CD4-positive, alpha-beta T cell treated with Interleukin-10 for 1 hour (primary cell): Measurements from ENCODE around the gene C3orf22.

Experiments used
- DNase-seq: peaks from one replicate; pipeline ENCODE4 v3.0.0-alpha.2; 2020

C3orf22 gene

DNA sequence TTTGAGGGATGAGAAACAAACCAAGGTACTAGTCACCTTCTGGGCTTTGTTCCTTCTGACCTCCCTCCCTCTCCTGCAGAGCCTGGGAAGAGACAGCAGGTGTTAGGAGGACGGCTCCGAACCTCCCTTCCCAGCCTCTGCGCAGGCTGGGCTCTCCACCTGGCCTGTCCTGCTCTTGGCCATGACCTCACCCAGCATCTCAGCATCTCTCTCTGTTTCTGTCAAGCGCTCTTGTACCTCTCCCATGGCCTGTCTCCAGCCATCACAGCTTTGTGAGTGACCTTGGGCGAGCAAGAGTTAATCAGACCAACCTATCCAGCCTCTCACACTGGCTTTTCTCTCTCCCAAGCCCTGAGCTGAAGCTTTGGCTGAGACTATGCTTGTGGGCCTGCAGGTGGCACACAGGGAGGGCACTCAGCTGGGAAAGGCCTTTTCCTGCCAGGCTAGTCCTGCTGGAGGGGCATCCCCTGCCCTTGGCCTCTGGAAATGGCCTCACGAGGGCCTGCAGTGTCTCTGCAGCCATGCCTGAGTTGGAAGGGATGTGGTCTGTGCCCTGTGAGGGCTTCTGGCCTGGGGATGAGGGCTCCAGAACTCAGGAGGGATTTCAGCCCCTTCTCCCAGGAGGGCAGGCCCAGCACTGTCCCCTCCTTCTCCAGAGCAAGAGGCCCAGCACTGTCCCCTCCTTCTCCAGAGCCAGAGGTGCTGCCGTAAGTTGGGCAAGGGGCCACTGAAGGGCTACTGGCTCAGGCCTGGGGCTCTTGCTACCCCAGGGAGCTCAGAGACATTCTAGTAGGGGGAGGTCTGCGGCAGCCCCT, 32.7 kb downstream of the C3orf22 start:
- DNase-seq: no peak

DNA sequence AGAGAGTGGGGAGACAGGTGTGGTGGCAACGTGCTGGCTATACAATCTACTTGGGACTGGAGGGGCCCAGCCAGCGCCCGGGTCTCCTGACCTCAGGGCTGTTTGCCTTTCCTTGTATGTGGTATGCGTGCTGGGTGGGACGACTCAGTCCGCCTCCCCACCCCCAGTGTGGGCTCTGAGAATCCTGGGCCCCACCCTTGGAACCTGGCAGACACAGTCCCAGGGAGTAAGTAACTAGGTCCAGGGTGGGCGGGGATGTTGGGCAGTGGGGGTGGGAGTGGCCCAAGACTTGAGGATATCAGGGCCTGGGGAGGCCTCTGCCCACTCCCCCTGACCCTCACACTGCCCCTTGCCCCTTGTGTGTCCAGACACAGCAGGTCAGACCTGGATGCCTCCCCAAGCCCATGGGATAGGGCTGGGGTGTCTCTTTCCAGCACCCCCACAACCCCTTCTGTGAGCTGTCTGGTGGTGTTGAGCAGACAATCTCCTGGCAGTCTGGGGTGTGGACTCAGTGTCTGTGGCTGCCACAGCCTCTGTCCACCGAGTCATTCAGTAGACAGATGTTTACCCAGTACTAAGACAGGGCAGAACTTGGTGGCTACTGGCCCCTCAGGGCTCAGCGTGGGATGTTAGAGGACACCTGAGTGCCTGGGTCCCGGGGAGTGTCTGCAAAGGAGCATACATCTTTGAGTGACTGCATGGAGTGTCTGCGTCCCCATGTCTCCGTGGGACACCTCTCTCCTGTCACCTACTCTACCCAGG, 33.5 kb downstream of the C3orf22 start:
- DNase-seq: no peak

DNA sequence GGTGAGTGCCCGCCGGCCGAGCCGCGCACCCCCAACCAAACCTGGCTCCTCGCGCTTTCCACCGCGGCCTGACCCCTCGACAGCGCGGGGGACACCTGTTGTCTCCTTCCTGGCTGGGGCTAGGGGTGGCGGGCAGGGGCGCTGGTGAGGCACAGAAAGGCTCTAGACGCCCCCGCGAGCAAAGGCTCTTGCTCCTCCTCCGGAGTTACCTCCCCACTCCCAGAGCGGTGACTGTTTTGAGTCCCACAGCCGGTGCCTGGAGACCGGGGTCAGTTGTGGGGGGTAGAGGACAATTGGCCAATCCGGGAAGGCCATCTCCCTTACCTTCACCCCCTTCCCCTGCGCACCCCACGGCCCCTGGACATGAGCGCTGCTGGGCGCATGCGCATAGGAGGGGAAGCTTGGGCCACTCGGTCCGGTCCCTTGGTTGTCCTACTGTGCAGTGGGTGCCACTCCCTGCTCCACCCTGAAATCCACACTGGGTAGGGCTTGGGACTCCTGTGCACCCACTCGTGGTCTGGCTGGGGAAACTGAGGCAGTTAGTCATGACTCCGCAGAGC, 34.2 kb downstream of the C3orf22 start:
- DNase-seq: no peak

DNA sequence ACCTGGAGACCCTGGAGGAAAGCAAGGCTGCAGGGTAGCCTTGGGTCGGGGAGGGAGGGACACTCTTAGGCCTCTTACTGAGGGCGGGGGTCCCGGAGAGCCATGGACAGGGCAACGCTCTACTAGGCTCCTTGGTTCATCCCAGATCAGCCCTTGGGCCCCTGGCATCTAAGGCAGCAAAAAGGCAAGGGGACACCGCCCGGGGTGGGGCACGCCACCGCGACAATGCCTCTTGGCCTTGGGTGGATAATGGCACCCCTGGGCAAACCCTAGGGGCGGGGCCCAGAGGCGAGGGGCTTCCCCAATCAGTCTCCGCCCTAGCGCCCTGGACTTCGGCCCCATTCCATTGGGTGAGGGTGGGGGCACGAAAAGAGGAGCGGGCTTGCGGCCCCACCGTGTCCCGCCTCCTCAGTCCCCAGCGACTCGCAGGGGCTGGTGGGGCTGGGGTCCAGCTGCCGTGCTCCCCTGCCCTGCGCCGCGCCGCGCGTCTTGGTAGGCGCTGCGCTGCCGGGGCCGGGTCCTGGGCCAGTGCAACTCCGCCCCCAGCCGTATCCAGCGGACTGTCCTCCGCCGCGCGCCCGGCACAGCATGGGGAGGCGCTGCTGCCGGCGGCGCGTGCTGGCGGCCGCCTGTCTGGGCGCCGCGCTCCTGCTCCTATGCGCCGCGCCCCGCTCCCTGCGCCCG, 34.8 kb downstream of the C3orf22 start, which contains the start of gene CHST13:
Gene CHST13, plus strand, starts transcription at position 411 of the 684 bp plus-strand sequence. Its CDS starts 178 bp downstream, at position 589.
- no peak for DNase-seq

DNA sequence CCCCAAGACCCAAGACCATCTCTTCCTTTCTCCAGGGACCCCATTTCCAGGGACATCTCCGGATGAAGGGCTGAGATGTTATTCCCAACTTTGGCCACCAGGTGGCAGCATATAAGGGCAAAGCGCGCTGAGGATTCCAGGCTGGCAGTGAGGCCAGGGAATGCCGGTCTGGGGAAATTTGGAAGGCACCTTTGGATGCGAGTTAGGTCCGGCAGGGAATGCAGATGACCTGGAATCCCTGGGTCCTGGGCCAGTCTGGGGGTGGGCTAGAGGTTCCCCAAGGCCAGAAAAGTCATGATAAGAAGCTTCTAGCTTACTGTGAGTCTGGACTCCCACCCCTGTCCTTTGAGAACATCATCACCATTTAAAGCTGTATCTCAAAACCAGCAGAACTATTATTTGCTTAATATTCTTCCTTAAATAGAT, 36.4 kb downstream of the C3orf22 start:
- DNase-seq: peak; percentile 44

DNA sequence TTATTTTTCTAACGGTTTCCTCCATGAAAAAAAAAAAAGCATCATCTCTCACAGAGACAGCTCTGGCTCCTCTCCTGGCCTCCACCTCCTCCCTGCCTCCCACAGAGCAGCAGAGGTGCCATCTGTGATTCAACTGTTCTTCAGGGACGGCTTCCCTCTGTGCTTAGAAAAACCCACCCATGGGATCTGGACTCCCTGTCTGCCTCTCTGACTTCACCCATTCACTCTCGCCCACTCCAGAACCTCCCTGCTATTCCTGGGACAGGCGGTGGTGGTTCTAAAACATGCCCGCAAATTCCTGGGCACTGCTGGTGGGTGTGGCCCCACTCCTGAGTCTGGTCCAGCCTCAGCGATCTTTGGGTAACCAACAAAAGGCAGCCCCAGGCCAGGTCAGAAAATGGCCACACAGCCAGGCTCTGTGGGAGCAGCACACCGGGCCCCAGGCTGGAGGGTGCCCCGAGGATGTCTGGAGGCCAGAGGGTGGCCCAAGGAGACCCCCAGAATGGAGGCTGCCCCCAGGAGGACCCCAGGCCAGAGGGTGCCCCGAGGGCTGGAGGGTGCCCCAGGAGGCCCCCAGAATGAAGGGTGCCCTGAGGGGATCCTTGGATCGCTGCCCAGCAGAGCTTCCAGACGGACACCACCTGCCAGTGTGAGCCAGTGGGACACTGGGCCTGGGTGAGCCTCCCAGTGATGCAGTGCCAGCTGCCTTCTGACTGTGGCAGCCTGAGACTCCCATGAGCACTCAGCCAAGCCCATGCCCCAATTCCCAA, 37.4 kb downstream of the C3orf22 start:
- DNase-seq: no peak

DNA sequence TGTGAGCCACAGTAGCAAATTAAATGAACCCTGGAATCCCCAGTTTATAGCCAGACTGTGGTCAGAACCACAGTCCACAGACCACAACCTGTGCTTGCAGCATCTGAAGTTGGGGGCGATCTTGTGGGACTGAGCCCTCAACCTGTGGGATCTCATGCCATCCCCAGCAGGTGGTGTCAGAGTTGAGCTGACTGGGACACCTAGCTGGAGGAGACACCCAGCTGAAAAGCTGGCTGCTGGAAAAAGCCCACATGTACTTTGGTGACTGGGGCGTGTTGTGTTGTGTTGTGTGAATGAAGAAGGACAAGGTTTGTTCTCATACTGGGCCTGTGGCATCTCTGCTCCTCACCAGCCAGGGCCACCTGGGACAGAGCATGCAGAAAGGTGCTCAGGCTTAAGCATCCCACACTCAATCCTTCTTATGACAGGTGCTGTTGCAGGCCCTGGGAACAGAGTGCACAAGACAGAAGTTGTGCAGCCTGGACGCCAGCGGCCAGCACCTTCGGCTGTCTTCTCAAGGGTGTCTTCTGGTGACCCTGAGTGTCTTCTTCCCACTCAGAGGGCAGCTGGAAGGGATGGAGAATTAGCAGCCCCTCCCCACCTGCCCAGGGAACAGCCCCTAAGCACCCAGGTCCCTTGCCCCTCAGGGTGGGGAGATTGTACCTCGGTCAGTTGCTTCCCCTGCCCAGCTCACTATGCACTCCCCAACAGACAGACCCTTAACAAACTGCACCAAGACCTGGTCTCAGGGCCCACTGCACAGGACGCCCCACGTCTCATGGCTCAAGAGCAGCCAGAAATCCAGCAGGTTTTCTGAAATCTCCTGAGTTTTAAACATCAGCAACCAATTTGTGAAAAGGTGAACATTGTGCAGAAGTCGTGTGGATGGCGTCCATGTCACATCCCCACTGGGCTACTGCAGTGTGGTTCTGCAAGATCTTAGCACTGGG, 39.0 kb downstream of the C3orf22 start:
- DNase-seq: no peak

DNA sequence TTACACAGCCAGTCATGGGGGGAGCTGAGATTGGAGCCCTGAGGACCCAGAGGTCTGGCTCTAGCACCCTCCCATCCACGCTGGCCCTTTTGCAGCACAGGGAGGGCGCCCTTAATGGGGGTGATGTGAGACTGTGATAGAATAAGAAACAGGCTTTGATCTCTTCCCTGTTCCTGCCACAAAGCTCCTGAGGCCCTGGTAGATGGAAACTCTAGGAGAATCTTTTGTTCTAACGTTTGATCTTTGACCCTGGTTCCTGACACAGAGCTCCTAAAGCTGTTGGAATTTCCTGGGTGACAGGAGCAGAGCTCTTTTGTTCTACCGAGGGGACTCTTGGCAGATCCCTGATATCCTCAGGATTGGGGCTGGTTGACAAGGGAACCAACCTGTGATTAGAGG, 40.0 kb downstream of the C3orf22 start:
- no peak for DNase-seq

DNA sequence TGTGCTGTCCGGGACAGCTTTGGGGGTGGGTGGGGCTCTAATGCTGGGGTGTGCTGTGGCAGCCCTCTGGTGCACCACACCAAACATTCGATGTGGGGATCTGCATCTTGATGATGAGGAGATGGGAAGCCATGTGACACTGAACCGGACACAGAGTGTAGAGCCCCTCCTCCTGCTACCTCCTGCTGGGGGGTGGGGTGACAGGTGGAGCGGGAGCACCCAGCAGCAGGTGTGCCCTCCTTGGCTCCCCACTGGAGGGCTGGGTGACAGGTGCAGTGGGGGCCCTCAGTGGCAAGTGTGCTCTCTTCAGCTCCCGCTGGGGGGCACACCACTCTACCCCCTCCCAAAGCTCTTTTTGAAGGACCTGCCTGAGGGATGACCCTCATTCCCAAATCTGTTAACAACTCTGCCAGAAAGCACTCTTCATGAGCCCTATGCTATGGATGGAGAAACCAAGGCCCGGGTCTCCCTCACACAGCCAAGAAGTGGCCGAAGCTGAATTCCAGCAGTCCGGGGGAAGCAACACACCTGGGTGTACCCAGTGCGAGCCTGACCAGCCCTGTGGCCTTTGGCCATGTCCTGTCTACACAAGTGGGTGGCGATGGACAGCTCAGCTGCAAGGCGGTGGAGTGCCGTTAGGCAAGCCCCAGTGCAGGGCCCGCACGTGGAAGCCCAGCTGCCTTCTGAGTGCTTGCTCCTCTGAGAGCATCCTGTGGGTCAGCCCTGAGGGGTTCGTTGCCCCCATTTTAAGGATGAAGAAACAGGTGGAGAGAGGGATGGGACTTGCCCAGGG, 40.5 kb downstream of the C3orf22 start:
- DNase-seq: no peak

DNA sequence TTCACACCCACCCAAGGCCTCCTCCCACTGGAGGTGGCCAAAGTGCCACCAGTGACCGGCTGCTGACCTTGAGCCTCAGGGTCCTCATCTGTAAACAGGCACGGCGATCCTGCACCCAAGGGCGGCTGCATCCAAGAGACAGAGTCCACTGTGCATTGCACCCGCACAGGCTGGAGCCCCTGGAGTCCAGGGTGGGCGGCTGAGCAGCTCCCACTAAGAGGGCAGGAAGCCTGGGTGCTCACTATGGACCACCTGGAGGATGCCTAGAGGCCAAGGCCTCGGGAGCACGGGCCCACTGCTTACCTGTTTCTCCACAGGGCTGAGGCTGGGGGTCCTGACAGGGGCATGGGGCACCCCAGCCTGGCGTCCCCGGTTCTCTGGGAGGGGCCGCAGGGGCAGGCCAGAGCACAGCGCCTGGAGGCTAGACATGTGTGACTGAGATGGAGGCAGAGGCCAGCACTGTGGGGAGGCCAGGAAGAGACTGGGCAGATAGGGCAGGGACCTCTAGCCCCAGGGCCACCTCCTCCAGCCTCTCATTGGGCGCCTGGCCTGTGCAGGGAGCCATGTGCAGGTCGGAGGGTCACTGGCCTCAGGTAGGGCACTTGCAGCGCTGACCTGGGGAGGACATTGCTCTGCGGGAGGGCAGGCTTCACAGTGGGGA, 41.3 kb downstream of the C3orf22 start, which contains the start of gene UROC1:
Gene UROC1, minus strand, starts transcription at position 483 of the 661 bp plus-strand sequence. Its CDS starts 54 bp downstream, at position 429.
- no peak for DNase-seq

DNA sequence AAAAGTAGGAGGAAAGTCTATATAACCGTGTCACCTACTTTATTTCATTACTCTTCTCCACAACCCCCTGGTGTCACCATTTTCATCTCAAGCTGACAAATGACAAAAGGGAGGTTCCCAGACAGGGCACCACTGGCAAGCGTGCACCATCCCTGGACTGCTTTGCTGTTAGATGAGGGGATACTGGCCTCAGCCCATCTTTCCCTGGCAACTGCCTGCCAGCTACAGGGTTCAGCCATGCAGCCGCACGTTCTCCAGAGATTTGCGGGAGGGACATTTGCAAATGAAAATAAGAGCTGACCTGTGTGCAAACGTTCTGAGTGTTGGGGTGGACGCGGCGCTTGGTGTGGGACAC, 41.8 kb downstream of the C3orf22 start:
- DNase-seq: no peak

DNA sequence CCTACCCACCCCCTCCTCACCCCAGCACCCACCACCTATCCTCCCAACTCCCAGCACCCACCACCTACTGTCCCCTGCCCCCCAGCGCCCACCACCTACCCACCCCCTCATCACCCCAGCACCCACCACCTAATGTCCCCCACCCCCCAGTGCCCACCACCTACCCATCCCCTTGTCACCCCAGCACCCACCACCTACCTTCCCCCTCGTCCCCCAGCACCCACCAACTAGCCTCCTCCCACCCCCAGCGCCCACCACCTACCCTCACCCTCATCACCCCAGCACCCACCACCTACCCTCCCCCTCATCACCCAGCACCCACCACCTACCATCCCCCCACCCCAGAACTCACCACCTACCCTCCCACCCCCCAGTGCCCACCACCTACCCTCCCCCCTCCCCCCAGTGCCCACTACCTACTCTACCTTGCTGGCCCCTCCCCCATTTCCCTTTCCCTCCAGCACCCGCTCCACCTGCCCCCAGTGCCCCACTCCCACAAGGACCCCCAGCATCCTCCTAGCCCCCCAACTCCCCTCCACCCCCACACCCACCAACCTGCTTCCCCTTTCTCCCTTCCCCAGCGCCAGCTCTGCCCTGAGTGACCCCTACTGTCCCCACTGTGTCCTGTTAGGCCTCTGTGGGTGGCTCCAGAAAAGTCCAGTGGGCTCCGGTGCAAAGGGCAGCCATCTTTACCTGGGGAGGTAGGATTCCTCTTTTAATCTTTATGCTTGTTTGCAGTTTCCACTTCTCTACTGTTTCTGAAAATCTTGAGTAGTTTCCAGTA, 42.4 kb downstream of the C3orf22 start:
- DNase-seq: no peak

DNA sequence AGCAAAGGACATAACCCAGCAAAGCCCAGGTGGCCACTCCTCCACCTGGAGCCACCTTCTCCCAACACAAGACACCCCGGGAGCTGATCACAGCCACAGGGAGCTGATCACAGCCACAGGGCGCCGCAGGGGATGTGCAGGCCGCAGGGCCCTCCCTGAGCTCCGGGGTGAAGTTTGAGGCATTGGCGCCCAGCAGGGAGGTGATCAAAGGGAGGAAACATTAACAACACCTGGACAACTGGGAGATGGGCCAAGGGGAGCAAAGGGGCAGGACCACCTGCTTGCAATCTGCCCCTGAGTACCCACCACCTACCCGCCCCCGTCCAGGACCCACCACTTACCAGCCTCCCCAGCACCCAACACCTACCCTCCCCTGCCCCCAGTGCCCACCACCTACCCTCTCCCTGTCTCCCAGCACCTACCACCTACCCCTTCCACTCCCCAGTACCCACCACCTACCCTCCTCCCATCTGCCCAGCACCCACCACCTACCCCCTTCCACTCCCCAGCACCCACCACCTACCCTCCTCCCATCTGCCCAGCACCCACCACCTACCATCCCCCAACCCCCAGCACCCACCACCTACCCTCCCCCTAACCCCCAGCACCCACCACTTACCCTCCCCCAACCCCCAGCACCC, 43.5 kb downstream of the C3orf22 start:
- DNase-seq: no peak

DNA sequence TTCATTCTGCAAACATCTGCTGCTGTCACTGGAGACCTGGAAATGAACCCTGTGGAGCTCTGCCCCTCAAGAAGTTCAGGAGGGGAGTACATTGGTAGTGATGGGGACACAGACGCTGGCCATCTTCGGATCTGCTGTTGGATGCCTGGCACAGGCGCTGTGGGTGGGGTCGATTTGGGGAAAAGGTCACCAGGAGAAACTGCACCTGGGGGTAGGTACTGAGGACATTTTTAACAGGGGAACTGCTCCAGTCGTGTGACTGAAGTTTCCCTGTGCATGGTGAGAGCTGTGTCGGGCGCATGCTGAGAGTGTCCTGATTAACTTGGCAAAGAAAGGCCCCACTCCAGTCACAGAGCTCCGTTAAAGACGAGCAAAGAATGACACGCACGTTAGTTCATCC, 44.6 kb downstream of the C3orf22 start:
- DNase-seq: no peak

DNA sequence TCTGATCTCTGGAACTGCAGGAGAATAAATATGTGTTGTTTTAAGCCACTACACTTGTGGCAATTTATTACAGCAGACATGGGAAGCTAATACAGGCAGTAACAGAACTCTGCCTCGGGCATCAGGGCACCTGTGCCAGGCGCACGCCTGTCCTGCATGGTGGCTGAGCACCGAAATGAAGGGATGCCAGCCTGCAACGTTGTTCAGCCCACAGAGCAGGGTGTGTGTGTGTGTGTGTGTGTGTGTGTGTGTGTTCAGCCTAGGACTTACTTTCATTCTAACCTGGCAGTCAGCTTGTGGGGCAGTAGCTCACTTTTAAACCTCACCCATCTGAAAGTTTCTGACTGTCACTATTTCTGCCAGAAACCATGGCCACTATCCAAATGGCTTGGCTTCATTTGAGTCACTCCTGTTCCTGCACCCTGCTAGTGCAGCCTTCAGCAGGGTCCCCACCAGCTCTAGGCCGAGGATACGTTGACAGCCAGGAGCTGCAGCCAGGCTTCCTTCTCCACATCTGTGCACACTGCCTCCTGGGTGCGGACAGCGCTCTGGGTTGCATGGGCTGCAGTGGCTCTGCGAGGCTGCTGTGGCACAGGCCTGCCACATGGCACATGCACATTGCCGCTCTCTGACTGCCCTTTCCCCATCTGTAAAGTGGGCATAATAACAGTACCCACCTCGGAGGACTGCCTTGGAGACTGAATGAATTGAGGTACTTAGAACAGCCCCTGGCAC, 45.6 kb downstream of the C3orf22 start:
- no peak for DNase-seq

DNA sequence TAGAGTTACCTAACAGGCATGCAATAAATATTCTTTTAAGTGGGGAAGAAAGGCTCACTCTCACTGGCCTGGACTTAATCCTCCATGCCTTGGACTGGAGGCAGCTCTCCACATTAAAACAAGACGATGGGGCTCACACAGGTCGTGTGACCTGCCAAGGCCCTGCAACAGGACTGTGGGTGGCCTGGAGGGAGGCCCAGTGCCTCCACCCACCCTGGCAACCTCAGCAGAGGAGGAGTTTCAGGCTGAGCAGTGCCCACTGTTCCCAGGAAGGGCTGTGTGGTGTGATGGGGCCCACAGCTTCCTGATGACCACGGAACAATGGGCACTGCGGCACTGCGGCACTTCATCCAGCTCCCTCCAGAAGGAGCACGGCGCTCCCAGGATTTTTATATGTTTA, 46.7 kb downstream of the C3orf22 start:
- no peak for DNase-seq

DNA sequence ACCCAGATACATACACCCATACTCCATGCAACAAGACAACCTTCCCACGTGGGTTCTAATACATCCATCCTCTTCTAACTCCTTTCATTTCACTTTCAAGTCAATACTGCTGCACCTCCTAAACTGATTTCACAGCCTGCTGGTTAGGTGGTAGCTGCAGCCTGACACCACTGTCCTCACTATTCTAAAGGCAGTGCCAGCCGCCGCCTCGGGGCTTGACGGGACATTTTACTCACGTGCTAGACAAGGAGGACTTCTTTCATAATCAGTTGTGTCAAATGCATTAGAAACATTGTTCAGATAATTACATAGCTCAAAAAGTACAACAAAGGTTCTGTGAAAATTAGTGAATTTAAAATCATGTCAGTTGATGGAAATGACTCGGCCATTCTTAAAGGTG, 47.4 kb downstream of the C3orf22 start:
- no peak for DNase-seq
